GM19324 (cell line): ENCODE measurements around the gene NAA50.

Experiments used
- ATAC-seq: cut with Tn5 transposase; IDR thresholded peaks from one replicate; pipeline ENCODE4 v1.9.1; 2021; ENCODE audit warnings: mild to moderate bottlenecking, moderate library complexity; ENCODE audit not compliant: unreplicated experiment, low FRiP score

The NAA50 gene

DNA sequence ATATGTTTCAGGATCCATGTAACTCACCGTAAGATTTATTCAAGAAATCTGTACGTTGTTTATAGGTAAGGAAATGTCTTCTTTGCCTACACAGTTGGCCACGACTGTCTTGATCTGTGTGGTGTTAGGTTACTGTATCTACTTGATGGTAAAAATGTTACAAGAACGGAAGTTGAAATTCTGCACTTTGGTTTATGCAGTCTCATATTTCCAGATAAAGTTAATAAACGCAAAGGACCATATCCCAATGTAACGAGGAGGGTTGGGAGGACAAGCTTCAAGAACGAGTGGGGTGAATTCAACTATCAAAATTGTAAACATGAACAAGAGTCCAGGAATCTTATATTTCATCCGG, 50.6 kb downstream of the NAA50 start:
- no peak for ATAC-seq

DNA sequence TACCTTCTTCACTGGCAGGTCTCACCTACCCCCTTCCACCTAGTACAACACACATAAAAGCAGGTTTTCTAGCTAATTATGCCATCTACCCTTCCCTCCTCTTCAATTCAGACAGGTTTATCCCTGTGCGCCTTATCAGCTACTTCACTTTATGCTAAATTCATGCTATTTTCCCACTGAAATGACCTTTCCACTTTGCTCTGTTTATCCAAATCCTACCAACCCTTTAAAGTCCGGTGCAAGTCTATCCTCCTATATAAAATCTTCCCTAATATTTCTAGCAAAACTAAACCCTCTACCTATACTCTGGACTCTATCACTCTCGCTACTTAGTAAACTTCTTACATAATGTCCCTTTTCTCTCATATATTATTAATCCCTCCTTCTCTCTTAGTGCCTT, 55.6 kb downstream of the NAA50 start:
- no peak for ATAC-seq

DNA sequence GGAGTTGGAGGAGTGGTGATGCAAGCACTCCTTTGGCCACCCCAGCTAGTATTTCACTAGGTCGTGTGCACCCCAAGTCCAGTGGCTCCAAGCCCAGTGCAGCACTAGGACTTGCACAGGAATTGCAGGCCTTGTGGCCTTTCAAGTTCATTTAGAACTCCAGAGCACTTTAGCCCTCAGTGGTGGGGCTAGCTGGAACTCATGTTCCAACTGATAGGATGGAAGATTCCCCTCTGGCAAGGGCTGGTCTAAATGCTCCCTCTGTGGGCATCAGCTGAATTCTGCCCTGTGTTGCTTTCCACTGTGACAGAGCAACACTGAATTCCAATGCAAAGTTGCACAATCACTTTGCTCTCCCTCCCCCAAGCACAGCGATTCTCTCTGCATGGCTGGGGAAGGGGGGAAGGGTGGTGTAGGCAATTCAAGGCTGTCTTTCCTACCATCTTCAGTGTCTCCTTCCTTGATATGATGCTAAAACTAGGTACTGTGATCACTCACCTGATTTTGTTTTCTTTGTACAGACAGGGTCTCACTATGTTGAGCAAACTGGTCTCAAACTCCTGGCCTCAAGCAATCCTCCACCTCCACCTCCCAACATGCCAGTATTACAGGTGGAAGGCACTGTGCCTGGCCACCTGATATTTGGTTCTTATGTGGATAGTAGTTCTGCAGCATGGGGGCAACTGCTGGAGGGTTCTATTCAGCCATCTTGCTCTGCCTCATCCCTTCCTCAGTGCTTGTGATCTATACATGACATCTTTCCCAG, 59.9 kb downstream of the NAA50 start:
- no peak for ATAC-seq

DNA sequence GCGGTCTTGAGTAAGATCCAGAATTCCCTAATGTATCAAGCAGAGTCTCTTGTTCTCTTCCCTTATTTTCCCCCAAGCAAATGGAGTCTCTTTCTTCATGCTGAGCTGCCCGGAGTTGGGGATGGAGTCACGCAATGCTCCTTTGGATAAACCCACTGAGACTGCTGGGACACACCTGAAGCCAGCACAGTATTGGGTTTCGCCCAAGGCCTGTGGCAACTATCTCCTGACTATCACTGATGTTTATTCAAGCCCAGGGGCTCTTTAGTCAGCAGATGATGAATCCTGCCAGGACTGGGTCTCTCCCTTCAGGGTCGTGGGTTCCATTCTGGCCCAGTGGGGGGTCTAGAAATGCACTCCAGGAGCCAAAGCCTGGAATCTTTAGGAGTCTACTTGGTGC, 60.9 kb downstream of the NAA50 start:
- ATAC-seq = no peak

- ATAC-seq = no peak
Measured at GRCh38 chr3:113684271-113684819, 61.7 kb downstream of the NAA50 start.

DNA sequence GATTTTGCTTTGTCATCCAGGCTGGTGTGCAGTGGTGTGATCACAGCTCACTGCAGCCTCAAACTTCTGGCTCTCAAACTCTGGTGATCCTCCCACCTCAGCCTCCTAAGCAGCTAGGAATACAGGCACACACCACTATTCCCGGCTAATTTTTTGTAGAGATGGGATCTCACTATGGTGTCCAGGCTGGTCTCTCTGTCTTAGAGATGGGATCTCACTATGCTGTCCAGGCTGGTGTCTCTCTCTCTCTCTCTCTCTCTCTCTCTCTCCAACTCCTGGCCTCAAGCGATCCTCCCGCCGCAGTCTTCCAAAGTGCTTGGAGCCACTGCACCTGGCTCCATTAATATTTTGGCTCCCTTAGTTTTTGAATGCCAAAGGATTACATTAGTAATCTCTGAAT, 67.3 kb downstream of the NAA50 start:
- no peak for ATAC-seq

DNA sequence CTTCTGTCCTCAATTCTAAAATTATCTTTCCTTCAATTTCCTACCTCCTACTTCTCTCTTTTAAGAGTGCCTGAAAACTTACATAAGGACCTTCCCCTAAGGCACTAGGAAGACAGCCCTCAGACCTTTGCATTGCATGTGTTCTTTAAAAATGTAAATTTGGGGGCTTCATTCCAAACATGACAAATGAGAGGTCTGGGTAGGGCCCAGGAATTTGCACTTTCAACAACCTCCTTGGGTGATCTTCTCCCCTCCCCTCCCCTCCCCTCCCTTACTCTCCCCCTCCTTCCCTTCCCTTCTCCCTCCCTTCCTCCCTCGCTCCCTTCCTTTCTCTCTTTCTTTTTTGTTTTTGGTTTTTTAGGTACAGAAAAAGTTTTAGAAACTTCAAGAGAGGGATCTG, 68.3 kb downstream of the NAA50 start:
- ATAC-seq = no peak

- ATAC-seq = no peak
Measured at GRCh38 chr3:113676261-113676660, 69.8 kb downstream of the NAA50 start.

- no peak for ATAC-seq
Measured at GRCh38 chr3:113673593-113673992, 72.5 kb downstream of the NAA50 start.

DNA sequence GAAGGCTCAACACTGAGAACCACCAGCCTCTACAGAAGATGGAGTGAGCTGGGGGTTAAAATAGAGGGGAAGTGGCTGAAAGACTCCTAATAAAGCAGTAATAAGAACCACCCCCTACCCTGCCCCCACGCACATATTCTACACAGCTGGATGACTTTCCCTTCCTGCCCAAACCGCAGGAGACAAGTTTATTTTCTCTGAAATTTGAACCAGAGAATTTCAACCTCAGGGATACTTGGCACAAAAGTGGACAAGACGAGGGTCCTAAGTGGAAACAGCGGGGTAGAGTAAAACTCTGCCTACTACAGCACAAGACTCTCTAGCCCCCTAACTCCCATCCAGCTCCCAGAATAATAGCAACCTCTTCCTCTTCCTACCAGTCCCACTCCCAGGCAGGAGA, 78.0 kb downstream of the NAA50 start:
- ATAC-seq = no peak
